C4-2B (cell line): ENCODE measurements around the gene RAB6A.
"Not testable (repeated sequence)": the region's sequence is repeated elsewhere in the genome, so short reads cannot be mapped to it uniquely, and the experiment has no call there.

ENCODE experiments used
- H3K27ac ChIP-seq: fragments of 450-650 bp; 2 replicates; pipeline ENCODE4 v1.5.1; 2017
- ZFX ChIP-seq: fragments of 450-650 bp; IDR thresholded peaks from 2 replicates; pipeline ENCODE4 v1.6.1; 2017
- TF ChIP-seq, protein P1 (sequence below): fragments of 450-650 bp; conservative IDR thresholded peaks from 2 replicates; pipeline ENCODE4 v1.5.1; 2017; ENCODE audit warnings: mild to moderate bottlenecking

Gene RAB6A

DNA sequence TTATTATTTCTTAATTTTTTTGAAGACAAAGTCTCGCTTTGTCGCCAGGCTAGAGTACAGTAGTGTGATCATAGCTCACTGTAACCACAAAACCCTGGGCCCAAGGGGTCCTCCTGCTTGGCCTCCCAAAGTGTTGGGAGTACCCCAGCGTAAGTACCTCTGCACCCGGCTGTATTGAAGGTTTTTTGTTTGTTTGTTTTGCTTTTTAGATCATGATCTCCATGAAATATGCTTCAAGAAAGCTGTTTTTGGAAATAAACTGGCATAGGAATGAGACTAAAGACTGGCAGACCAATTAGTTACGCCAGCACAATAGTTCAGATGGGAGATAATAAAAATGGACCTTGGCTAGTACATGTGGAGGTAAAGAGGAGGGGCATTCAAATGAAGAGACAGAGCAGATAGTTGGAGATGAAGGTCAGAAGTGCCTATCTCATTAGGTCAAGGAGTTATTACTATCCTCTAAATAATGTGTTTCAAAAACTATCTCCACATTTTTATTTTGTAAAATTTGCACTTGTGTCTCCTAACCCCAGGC is 22.7 kb upstream of the RAB6A start:
- H3K27ac ChIP-seq: no peak overlapping the region
- TF ChIP-seq ZFX: no peak
- TF ChIP-seq, protein P1, sequence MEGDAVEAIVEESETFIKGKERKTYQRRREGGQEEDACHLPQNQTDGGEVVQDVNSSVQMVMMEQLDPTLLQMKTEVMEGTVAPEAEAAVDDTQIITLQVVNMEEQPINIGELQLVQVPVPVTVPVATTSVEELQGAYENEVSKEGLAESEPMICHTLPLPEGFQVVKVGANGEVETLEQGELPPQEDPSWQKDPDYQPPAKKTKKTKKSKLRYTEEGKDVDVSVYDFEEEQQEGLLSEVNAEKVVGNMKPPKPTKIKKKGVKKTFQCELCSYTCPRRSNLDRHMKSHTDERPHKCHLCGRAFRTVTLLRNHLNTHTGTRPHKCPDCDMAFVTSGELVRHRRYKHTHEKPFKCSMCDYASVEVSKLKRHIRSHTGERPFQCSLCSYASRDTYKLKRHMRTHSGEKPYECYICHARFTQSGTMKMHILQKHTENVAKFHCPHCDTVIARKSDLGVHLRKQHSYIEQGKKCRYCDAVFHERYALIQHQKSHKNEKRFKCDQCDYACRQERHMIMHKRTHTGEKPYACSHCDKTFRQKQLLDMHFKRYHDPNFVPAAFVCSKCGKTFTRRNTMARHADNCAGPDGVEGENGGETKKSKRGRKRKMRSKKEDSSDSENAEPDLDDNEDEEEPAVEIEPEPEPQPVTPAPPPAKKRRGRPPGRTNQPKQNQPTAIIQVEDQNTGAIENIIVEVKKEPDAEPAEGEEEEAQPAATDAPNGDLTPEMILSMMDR: no peak

DNA sequence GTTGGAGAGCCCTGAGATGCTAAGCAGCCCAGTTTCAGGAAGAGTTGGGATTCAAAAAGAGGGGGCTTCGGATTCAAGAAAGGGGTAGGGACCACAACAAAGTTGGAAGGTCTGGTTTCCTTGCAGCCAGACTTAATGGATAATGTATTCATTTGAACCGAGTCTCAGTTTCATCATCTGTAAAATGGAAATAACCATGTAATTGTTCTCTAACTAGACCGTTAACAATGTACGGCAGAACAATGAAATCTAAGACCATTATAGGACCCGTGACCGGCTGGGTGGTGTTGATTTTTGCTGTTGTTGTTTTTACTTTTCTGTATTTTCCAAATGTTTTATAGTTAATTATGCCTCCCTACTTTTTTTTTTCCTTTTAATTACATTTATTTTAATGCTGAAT is 20.4 kb upstream of the RAB6A start:
- H3K27ac ChIP-seq: no peak overlapping the region
- TF ChIP-seq, protein P1: no peak
- no peak for TF ChIP-seq ZFX

DNA sequence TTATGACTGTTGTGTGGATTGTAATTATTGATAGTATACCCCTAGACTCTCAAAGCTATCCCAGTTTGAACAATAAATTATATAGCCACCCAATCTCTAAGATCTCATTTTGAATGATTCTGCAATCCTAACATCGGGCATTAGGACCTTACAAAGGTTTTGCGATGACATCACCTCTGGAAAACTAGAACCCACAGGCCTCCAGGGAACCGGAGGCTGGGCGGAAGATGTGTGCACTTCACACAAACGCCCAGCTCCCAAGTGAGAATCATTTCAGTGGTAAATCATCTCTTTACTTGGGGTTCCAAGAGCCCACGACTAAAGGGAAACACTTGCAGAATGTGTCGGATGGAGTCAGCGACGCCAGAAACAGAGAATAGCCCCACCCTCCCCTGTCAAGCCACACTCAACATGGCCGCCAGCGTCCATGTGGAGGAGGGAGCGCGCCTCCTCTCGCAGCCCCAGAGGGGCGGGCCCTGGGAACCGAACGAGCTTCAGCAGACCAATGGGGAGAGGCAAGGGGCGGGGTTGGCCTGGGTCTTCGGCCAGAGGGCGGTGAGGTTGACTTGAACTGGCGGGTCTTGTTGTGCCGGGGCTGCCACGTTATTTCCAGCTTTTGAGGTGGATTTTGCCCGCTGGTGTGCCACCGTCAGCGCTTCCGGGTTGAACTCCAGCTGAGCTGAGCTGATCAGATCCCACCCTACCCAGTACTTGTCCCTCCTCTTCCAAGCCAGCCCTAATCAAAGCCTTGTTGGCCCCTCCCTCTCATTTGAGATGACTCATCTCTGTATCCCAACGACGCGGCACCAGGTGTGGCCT is 18.4 kb upstream of the RAB6A start:
- TF ChIP-seq, protein P1: no peak
- no peak for TF ChIP-seq ZFX
- peak overlapping the region; percentile 73 for H3K27ac ChIP-seq

DNA sequence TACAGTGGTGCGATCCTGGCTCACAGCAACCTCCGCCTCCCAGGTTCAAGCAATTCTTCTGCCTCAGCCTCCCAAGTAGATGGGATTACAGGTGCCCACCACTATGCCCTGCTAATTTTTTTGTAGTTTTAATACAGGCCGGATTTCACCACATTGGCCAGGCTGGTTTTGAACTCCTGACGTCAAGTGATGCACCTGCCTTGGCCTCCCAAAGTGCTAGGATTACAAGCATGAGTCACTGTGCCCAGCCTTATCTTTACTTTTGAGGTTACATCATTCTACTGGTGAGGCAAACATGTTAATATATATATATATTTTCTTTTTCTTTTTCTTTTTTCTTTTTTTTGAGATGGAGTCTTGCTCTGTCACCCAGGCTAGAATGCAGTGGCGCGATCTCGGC is 9.9 kb upstream of the RAB6A start:
- not testable (repeated sequence) for H3K27ac ChIP-seq

DNA sequence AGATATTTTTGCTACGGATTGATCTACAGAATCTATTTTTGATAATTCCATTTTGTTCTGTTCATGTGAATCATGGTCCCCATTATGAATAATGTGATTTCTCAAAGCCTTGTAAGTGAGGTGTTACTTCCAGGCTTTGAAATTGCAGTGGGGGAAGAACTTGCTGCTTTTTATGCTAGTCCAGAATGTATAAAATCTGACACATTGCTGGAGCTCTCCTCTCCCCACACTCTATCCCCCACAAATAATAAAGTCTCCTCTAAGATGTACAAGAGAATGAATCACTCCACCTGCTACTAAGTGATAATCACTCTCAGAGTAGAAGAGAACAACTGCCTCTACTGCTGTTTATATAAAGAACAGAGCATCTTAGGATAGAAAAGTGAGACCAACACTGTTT is 5.9 kb upstream of the RAB6A start:
- TF ChIP-seq, protein P1: no peak
- no peak for TF ChIP-seq ZFX
- H3K27ac ChIP-seq: no peak overlapping the region

DNA sequence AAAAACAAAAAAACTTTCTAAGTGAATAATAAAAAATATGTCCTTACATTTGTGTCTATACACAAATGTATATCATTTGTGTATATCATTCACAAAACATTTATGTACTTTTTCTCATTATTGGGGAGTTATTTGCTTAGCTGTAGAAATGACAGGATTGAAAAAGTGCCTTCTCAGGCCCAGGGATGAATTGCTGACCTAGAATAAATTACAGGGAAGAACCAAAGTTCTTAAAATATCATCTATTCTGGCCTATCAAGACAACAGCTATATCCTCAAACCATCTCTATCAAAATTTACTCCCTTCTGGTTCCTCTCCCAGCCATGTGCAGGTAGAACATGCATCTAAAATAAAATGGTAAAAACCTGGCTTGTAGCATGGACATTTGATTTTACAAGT is 1.9 kb upstream of the RAB6A start:
- no peak overlapping the region for H3K27ac ChIP-seq
- TF ChIP-seq ZFX: no peak
- TF ChIP-seq, protein P1: no peak

DNA sequence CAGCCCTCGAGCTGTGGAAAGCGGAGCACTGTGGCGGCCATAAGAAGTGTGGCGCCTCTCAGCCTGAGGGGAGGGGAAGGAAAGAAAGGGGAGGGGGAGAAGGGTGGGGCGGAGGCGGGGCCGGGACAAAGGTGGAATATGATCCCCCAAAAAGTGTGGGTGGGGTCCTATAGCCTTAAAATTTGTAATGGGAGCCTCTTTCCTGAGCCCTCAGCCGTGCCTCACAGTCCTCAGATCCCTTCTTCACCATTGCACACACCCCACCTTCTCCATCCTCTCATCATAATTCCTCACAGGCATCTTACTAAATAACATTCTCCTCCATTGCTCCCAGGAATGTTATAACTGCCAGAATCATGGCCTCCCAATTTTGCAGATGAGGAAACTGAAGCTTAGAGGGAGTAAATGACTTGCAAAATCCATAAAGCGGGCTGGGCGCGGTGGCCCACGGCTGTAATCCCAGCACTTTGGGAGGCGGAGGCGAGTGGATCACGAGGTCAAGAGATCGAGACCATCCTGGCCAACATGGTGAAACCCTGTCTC is 600 bp upstream of the RAB6A start:
- TF ChIP-seq, protein P1: no peak
- no peak for TF ChIP-seq ZFX
- H3K27ac ChIP-seq: peak overlapping the region; percentile 86
